Stimulated activated CD8-positive, alpha-beta memory T cell treated with anti-CD3 and anti-CD28 coated beads, Interleukin-12 subunit alpha, Interleukin-12 subunit beta, amount 100 ng/mL, for 24 hours (primary cell): Measurements from ENCODE around the gene STON1.
"Not testable (repeated sequence)": the region's sequence is repeated elsewhere in the genome, so short reads cannot be mapped to it uniquely, and the experiment has no call there.

Experiments used
- DNase-seq: peaks from one replicate; pipeline ENCODE4 v3.0.0-alpha.2; 2020; ENCODE audit errors: extremely low read depth

Gene STON1

GRCh38 chr2:48530033-48530811, at the start of gene STON1:
Gene STON1, plus strand, starts transcription at chr2:48530154. Its CDS starts 50,480 bp downstream, at chr2:48580634.
- DNase-seq: no peak

- DNase-seq: no peak
These were observed 49.4 kb upstream of the STON1 start for GRCh38 chr2:48480526-48480925.

GRCh38 chr2:48482313-48482712, 47.6 kb upstream of the STON1 start:
- no peak for DNase-seq

GRCh38 chr2:48482769-48483168, 47.2 kb upstream of the STON1 start:
- no peak for DNase-seq

GRCh38 chr2:48483506-48483905, 46.4 kb upstream of the STON1 start:
- no peak for DNase-seq

GRCh38 chr2:48483916-48484315, 46.0 kb upstream of the STON1 start:
- no peak for DNase-seq

GRCh38 chr2:48488545-48488944, 41.4 kb upstream of the STON1 start:
- DNase-seq: no peak

GRCh38 chr2:48496849-48497248, 33.1 kb upstream of the STON1 start:
- no peak for DNase-seq

- no peak for DNase-seq
These were observed 25.2 kb upstream of the STON1 start for GRCh38 chr2:48504647-48505327.

- no peak for DNase-seq
These were observed 22.8 kb upstream of the STON1 start for GRCh38 chr2:48507111-48507510.

- DNase-seq: no peak
These were observed 21.4 kb upstream of the STON1 start for GRCh38 chr2:48508461-48509124.

- DNase-seq: no peak
These were observed 19.6 kb upstream of the STON1 start for GRCh38 chr2:48510329-48510728.

- DNase-seq: no peak
These were observed 18.0 kb upstream of the STON1 start for GRCh38 chr2:48511849-48512470.

GRCh38 chr2:48512571-48512970, 17.4 kb upstream of the STON1 start:
- no peak for DNase-seq

- no peak for DNase-seq
These were observed 15.5 kb upstream of the STON1 start for GRCh38 chr2:48514348-48515003.

- DNase-seq: no peak
These were observed 14.4 kb upstream of the STON1 start for GRCh38 chr2:48515513-48515985.

GRCh38 chr2:48519593-48519992, 10.4 kb upstream of the STON1 start:
- no peak for DNase-seq

GRCh38 chr2:48524756-48525155, 5.2 kb upstream of the STON1 start:
- not testable (repeated sequence) for DNase-seq

GRCh38 chr2:48525269-48525943, 4.5 kb upstream of the STON1 start:
- no peak for DNase-seq

GRCh38 chr2:48527226-48527885, 2.6 kb upstream of the STON1 start:
- DNase-seq: no peak

GRCh38 chr2:48528431-48528830, 1.5 kb upstream of the STON1 start:
- no peak for DNase-seq
